Activated CD4-positive, alpha-beta T cell treated with anti-CD3 and anti-CD28 coated beads for 48 hours (primary cell): Measurements from ENCODE around the gene RAE1.
A peak's percentile ranks its signal among the peaks of the same experiment; 100 is the strongest.

Source experiments
- DNase-seq: peaks from one replicate; pipeline ENCODE4 v3.0.0-alpha.2; 2020

The RAE1 gene

GRCh38 chr20:57351042-57351783 is at the start of gene RAE1:
Gene RAE1, plus strand, starts transcription at chr20:57351255. Its CDS starts 2,784 bp downstream, at chr20:57354039.
- peak; percentile 93 for DNase-seq

DNA sequence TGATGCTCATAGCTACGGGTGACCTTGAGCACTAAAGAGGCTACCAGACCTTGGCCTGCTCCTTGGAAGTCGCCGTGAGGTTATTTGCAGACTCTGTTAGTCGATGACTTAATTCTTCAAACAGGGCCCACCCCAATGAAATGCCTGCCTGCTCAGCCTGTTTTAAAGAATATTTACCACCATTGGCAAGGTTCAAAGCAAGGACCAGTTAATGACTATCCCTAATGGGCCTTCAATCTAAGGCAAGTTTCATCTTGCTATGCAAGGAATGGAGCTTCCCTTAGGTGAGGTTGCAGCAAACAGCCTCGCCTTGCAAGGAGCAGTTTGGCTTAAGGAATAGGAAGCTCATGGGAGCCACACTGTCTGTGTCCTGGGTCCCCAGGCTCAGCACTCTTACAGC is 44.3 kb upstream of the RAE1 start:
- DNase-seq = no peak

DNA sequence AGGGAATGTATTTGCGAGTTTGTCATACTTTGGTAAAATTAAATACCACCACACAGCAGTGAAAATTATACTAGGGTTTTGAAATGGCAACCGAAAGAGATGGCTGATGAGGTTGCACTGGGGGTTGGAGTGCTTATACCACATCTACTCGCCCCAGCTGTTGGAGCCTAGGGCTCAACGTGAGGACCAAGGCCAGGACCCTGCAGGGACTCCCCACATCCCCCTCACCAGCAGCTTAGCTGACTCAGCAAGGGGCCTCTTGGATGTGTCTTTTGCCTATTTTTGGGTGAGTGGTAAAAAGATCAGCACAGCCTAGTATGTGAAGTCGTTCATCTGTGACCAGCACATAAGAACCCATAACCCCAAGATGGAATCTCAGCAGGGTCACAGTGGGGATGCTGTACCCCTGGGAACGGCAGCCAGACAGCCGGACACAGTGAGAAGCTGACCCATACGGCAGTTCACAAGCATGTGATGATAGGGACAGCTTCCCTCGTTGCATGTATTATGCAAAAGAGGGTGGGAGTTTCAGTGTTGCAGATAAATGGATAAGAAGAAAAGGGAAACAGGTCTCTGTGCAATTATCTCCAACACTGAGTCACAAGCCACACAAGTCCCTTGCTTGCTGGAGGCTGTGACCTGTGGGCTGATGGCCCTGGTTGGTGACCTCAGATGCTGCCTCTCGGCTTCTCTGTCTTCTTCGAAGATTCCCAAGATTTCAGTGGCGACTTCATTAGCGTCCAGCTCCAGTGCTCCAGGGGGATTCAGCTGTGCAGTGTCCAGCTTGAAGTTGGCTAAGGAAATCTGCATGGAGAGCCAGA is 42.4 kb upstream of the RAE1 start:
- no peak for DNase-seq

GRCh38 chr20:57309544-57310115 is 41.4 kb upstream of the RAE1 start:
- no peak for DNase-seq

DNA sequence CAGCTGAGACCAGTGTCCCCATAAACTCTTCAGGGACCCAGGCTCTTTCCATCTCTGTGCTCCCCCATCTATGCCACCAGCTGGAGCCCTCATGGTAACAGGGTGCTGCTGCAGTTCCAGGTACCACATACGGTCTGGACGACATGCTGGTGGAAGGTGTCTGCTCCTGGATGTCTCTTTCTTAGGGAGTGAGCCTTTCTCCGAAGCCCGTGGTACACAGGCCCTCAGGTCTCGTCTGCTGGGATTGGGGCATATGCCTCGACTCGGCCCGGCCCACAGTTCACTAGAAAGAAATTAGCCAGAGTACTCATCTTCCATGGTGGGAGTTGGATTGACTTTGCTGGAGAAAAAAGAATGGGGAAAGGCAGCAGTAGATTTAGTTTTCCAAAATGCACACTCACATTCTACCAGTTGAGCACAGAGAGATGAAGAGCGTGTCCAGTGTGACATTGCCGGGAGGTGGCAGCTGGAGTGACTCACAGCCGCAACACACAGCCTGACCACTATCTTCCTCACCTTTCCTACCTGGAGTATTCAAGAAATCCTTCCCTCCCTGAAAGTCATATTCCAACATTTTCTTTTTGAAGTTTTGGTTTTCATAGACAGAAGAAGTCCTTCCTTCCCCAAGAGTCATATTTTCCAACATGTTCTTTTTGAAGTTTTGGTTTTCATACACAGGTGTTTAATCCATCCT is 40.1 kb upstream of the RAE1 start:
- no peak for DNase-seq

DNA sequence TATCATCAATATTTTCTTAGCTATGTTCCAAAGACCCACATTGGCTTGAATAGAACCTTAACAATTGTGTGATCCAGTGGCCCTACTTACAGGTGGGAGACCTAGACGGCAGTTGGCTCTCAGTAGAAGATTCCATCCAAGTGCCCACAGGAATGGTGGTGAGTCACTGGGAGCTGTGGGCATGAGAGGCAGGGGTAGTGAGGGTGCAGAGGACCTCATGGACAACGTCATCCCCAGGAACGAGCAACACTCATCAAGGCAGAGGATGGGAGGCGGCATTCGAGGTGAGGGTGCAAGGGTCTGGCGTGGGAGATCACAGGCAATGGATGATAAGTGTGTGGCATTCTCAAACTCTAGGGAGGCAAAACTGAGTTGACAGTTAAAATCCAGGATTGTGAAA is 38.9 kb upstream of the RAE1 start:
- DNase-seq = no peak

GRCh38 chr20:57313230-57313629 is 37.8 kb upstream of the RAE1 start:
- no peak for DNase-seq

DNA sequence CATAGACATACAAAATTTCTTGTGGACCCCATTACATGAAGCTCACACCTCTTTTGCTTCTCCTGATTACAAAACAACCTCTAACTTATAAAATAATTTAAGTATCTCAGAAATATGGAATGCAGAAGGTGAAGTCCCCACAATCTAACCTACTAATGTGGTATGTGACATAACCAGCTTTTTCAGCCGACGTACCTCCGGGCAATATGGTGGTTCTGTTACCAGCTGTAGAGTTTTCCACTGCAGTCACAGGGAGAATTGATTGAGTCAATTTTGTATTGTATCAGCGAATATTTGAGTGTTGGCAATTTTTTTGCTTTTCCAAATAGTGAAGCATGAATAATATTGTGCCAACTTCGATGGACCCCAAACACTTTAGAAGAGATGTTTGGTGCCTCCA is 37.1 kb upstream of the RAE1 start:
- DNase-seq = no peak

DNA sequence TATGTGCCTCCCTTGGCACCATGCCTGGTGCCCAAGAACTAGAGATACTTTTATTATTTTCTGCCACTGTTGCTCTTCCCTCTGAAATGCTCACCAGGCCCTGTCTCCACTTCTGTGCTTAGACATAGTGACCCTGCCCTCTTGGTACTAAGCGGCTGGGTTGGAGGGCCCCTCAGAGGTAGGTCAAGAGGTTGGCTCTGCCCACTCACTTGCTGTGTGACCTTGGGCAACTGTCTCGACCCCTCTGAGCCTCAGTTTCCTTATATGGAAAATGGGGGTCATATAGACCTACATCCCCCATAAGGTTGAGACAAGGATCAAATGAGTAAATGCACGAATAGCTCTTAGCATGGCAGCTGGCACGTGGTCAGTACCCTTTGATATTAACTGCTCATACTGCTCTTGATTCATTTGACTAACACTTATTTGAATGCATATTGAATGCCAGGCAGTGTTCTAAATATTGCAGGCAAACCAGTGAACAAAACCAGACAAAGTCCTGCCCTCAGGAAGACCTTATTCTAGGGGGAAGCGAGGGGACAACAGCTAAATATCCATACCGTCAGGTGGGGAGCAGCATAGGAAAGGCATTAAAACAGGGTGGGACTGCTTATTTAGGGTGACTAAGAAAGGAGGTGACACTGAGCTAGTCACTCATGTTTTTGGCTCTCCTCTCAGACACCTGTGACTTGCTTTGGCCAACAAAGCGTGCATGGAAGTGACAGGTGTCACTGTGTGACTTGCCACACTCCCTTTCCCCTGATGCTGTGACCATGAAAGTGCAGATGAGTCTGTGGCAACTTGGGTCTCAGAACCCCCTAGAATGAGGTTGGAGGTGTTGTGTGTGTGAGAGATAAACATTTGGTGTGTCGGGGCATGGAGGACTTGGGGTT is 35.7 kb upstream of the RAE1 start:
- DNase-seq = no peak

DNA sequence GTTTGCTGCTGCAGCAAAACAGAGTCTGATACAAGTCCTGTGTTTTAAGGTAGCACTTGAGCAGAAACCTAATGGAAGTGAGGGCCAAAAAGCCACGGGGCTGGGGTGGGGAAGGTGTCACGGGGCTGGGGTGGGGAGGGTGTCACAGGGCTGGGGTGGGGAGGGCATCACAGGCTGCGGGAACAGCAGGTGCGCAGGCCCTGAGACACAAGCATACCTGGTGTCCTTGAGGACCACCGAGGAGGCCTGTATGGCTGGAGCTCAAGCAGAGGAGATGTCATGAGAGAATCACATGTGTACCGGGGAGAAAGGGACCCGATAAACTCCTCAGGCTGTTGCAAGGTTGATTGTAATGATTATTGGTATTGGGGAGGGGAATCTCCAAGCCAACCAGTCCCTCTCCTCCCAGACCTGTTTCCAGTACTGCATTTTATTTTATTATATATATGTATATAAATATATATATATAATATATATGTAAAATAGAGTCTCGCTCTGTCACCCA is 35.0 kb upstream of the RAE1 start:
- DNase-seq = no peak

DNA sequence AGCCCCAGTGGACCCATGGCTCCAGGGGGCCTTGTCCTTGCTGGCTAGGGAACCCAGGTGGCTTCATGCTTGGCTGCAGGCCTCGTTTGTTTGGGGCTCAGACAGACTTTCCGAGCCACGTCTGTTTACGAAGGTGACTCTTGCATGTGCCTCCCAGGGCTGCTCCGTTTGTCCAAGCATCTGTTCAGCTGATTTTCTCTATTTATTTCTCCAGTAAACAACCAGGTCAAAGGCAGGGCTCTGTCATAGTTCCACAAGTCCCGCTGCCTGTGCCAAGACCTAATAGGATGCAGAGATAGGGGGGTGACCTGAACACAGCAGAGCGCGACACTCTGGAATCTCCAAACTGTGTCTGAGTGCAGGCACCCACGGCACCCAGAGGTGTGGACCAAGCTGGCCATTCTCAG is 34.3 kb upstream of the RAE1 start:
- no peak for DNase-seq

- no peak for DNase-seq
Observed at GRCh38 chr20:57317316-57317788, 33.7 kb upstream of the RAE1 start.

DNA sequence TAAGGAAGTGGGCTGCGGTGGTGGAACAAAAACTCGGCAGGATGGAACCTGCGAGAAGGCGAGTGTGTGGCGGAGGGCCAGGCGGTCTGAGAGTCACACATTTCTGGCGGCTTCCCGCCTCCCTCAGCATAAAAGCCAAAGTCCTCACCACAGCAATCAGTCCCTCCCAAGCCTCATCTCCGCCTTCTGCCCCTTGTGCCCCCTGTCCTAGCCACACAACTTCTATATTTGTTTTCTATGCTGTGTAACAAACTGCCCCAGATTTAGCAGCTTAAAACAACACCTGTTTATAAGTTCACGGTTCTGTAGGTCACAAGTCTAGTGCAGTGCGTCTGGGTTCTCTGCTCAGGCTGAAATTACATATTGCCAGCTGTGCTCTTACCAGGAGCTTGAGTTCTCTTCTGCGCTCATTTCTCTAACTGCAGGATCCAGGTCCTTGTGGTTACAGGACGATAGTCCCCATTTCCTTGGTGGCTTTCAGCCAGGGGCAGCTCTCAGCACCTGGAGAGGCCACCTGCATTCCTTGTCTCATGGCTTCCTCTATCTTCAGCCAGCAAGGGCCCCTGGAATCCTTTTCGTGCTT is 33.2 kb upstream of the RAE1 start:
- DNase-seq = no peak

DNA sequence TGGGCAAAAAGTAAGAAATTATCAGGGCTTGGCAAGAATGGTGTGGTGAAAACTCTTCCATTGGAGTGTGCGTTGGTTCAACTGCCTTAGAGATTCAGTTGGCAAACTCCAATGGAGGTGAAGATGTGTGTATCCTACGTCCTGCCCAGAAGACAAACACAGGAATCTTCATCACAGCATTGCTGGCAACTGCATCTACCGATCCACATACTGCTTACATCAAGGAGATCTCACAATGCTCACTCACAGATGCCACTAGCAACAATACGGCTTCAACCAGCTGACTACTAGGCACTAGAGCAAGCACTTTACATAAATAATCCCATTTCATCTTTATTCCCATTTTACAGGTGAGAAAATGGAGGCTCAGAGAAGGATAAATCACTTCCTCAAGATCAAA is 31.5 kb upstream of the RAE1 start:
- DNase-seq = no peak

DNA sequence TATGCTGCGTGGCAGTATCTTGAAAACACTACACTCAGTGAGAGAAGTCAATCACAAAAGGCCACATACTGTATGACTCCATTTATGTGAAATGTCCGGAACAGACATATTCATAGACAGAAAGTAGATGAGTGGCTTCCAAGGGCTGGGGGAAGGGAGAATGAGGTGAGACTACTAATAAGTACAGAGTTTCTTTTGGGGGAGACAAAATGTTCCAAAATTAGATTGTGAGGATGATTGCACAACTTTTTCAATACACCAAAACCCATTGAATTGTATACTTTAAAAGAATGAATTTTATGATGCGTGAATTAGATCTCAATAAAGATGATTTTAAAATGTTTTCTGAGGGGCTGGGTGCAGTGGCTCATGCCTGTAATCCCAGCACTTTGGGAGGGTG is 30.7 kb upstream of the RAE1 start:
- DNase-seq = no peak

DNA sequence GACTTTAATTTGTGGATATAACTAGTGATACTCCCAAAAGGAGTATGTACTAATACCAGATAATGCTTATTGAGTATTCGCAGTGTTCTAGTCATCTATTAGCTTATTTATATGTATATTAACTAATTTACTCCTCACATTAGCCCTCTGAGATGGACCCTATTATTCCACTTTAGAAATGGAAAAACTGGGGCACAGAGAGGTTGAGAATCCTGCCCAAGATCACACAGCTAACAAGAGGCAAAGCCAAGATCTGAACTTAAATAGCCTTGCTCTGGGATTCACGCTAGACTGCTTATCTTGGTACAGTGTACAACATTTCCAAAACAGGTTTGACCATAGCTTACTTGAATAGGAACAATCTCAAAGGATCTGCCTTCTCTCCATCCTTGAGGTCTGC is 29.9 kb upstream of the RAE1 start:
- no peak for DNase-seq

DNA sequence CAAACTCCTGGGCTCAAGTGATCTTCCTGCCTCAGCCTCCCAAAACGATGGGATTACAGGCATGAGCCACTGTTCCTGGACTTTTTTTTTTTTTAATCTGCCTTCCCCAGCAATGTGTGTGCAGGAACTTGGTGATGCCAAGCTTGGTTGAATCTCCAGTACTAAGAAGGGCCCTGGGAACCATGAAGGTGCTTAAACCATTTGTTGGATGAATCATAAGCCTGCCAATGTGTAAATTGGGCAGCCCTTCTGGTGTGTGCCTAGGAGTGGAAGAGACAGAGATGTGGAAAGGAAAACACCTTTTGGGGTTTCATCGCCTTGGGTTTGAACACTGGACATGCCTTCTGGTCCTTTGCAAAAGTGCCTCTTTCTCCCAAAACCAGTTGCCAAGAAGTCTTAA is 28.6 kb upstream of the RAE1 start:
- no peak for DNase-seq

- no peak for DNase-seq
Observed at GRCh38 chr20:57323034-57323433, 28.0 kb upstream of the RAE1 start.

- DNase-seq = no peak
Observed at GRCh38 chr20:57325632-57326356, 25.3 kb upstream of the RAE1 start.

GRCh38 chr20:57326667-57327455 is 24.2 kb upstream of the RAE1 start:
- DNase-seq = no peak
